ENCODE data around the gene PEX11A.

The PEX11A gene

DNA sequence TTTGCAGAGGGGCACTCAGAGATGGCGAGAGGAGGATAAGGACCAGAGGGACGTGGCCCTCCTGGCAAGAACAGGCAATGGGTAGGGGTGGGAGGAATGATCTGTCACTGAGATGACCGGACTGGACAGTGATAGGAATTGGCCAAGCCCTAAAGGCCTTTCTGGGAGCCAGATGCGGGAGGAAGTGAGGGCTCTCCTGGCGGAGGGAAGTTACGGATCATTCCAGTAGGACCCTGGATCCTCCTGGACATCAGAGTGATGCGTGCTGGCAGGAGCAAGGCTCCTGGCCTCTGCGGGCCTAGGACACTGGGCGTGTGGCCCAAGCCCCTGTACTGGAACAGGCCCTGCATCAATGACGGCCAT, 58.7 kb downstream of the PEX11A start:
- DNase-seq (ENCODE audit: low read depth in 2 of 2, low spot score in 1 of 2): no peak

Measured in stimulated activated CD8-positive, alpha-beta memory T cell treated with anti-CD3 and anti-CD28 coated beads, Interleukin-4, amount 100 ng/mL, for 4 hours (primary cell).